ENCODE measurements around the gene SLC26A2. TPM values are rescaled to one million over a fixed set of nuclear protein-coding genes. Genes with fewer than 3 reads are reported as not detected.

SLC26A2 gene
- total RNA-seq, 1 donor from 2014 or later = 8.3 TPM

- H3K9me3 Mint-ChIP-seq = peaks cover 5% of the 10 kb centered on the region
- no peak overlapping the region for H3K27ac Mint-ChIP-seq
Measured at GRCh38 chr5:149961957-149962409, 1.4 kb downstream of the SLC26A2 start.

DNA sequence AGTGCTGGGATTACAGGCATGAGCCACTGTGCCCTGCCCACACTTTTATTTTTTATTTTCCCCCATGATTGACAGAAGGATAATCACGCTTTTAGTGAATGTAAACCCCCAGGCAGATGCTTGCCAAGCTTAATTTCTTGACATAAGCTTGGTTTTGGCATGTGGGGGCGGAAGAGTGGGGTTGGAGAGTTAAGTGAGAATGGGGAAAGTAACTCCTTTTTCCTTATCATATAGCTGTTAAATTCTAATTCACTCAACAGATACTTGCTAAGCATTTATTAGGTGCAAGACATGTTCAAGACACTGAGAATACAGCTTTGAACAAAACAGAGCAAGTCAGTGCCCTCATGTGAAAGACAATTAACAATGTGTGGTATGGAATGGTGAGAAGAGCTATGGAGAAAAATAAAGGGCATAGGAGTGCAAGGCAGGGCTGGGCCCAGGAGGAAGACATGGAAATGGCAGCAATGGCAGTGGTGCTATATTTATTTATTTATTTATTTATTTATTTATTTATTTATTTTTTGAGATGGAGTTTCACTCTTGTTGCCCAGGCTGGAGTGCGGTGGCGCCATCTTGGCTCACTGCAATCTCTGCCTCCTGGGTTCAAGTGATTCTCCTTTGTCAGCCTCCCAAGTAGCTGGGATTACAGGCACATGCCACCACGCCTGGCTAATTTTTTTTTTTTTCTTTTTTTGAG, 2.2 kb downstream of the SLC26A2 start:
- H3K27me3 Mint-ChIP-seq = no peaks in the 10 kb centered on the region
- intact Hi-C loops (cut with micrococcal nuclease) = loop anchor here (5.0 to 10.0 kb wide), 2 partner anchors 608 to 1580 kb away; partner anchors contain the start of genes FBXO38 and PCYOX1L
- DNase-seq = no peak
- H3K4me3 Mint-ChIP-seq = no peak overlapping the region
- peaks cover 28% of the 10 kb centered on the region for H3K4me1 Mint-ChIP-seq
- peaks cover 7% of the 10 kb centered on the region for H3K36me3 Mint-ChIP-seq (ENCODE audit: low read depth)
- peaks cover 5% of the 10 kb centered on the region for H3K9me3 Mint-ChIP-seq
- no peak overlapping the region for H3K27ac Mint-ChIP-seq

More at GRCh38 chr5:149961957-149962409, 1.4 kb downstream of the SLC26A2 start:
- DNase-seq = peak; percentile 66
- intact Hi-C loops (cut with micrococcal nuclease) = loop anchor here (2.0 to 10.0 kb wide), 3 partner anchors 29 to 1580 kb away; partner anchors contain the start of genes FBXO38 and PCYOX1L
- Mint-ChIP-seq H3K4me3 (peak overlapping the region; percentile 97), H3K4me1 (peaks cover 28% of the 10 kb centered on the region), H3K36me3 (ENCODE audit: low read depth) (peaks cover 7% of the 10 kb centered on the region), H3K27me3 (no peaks in the 10 kb centered on the region)

DNA sequence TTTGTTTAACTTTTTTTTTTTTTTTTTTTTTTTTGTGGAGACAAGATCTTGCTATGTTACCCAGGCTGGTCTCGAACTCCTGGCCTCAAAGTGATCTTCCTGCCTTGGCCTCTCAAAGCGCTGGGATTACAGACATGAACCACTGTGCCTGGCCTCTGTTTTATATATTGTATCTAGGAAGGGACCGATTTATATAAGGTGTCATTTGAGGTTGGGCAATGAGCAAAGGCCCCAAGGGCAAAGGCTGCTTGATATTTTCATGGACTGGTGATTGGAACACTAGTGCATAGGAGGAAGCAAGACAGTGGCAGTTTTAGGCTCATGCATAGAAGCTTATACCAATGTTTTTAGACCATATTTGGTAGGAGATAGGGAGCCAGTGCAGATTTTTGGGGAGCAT, 3.2 kb downstream of the SLC26A2 start:
- peaks cover 28% of the 10 kb centered on the region for H3K4me1 Mint-ChIP-seq
- H3K4me3 Mint-ChIP-seq = no peak overlapping the region
- H3K36me3 Mint-ChIP-seq (ENCODE audit: low read depth) = peaks cover 7% of the 10 kb centered on the region
- intact Hi-C loops (cut with micrococcal nuclease) = loop anchor here (5.0 to 10.0 kb wide), 2 partner anchors 609 to 1581 kb away; partner anchors contain the start of genes FBXO38 and PCYOX1L
- no peak overlapping the region for H3K27ac Mint-ChIP-seq
- H3K9me3 Mint-ChIP-seq = peaks cover 5% of the 10 kb centered on the region
- no peak for DNase-seq
- no peaks in the 10 kb centered on the region for H3K27me3 Mint-ChIP-seq

DNA sequence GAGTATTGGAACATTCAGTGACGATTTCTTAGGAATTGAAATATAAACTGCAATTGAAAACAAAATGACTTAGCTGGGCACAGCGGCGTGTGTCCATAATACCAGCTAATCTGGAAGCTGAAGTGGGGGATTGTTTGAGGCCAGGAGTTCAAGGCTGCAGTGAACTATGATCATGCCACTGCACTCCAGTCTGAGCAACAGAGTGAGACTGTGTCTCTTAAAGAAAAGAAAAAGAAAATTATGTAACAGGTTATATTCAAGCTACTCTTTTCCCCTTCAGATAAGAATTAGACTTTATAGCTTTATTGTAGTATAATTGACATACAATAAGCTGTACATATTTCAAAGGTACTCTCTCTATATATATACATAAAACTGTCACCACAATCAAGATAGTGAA, 6.4 kb downstream of the SLC26A2 start:
- no peaks in the 10 kb centered on the region for H3K9me3 Mint-ChIP-seq
- no peak for DNase-seq
- H3K27ac Mint-ChIP-seq = no peak overlapping the region
- no peaks in the 10 kb centered on the region for H3K27me3 Mint-ChIP-seq
- intact Hi-C loops (cut with micrococcal nuclease) = loop anchor here (10.0 kb wide), 1 partner anchor 612 kb away; the partner anchor contains the start of gene PCYOX1L
- peaks cover 4% of the 10 kb centered on the region for H3K36me3 Mint-ChIP-seq (ENCODE audit: low read depth)
- peaks cover 9% of the 10 kb centered on the region for H3K4me1 Mint-ChIP-seq
- no peak overlapping the region for H3K4me3 Mint-ChIP-seq

GRCh38 chr5:149969181-149969930, 8.8 kb downstream of the SLC26A2 start:
- Mint-ChIP-seq H3K9me3 (no peaks in the 10 kb centered on the region), H3K4me3 (no peak overlapping the region), H3K27me3 (no peaks in the 10 kb centered on the region), H3K27ac (no peak overlapping the region), H3K4me1 (no peaks in the 10 kb centered on the region), H3K36me3 (ENCODE audit: low read depth) (no peaks in the 10 kb centered on the region)
- intact Hi-C loops (cut with micrococcal nuclease) = loop anchor here (10.0 kb wide), 1 partner anchor 615 kb away; the partner anchor contains the start of gene PCYOX1L
- DNase-seq = no peak

DNA sequence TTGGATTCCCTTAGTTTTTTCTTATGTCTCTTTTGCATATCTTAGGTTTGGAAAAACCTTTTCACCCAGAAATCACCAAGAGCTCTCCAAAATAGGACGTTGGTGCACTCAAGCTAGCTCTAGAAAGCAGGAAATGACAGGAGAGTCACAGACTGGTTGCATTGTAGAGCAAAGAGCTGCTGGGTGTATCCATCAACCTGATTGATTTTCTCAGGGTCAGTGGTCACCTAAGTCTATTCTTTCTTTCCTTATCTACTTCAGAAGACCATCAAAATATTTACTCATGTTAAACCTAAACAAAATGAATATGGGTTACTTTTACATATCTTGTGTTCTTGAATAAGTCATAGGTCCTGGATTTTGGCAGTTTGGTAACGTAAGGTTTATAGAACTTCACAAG, 14.9 kb downstream of the SLC26A2 start:
- Mint-ChIP-seq H3K27me3 (no peaks in the 10 kb centered on the region), H3K27ac (no peak overlapping the region), H3K4me3 (no peak overlapping the region), H3K36me3 (ENCODE audit: low read depth) (peaks cover 14% of the 10 kb centered on the region), H3K9me3 (no peaks in the 10 kb centered on the region), H3K4me1 (no peaks in the 10 kb centered on the region)
- DNase-seq = no peak
- intact Hi-C loops (cut with micrococcal nuclease) = no loop called here

- Mint-ChIP-seq H3K27me3 (no peaks in the 10 kb centered on the region), H3K9me3 (no peaks in the 10 kb centered on the region), H3K36me3 (ENCODE audit: low read depth) (peaks cover 20% of the 10 kb centered on the region), H3K27ac (no peak overlapping the region), H3K4me1 (no peaks in the 10 kb centered on the region), H3K4me3 (no peak overlapping the region)
- DNase-seq = no peak
- intact Hi-C loops (cut with micrococcal nuclease) = no loop called here
Measured at GRCh38 chr5:149979896-149980295, 19.3 kb downstream of the SLC26A2 start.

DNA sequence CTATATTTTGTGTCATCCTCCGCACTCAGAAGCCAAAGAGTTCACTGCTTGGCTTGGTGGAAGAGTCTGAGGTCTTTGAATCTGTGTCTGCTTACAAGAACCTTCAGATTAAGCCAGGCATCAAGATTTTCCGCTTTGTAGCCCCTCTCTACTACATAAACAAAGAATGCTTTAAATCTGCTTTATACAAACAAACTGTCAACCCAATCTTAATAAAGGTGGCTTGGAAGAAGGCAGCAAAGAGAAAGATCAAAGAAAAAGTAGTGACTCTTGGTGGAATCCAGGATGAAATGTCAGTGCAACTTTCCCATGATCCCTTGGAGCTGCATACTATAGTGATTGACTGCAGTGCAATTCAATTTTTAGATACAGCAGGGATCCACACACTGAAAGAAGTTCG, 20.6 kb downstream of the SLC26A2 start:
- Mint-ChIP-seq H3K27me3 (no peaks in the 10 kb centered on the region), H3K27ac (no peak overlapping the region), H3K4me3 (no peak overlapping the region), H3K4me1 (no peaks in the 10 kb centered on the region), H3K36me3 (ENCODE audit: low read depth) (peaks cover 19% of the 10 kb centered on the region), H3K9me3 (no peaks in the 10 kb centered on the region)
- intact Hi-C loops (cut with micrococcal nuclease) = no loop called here
- no peak for DNase-seq

GRCh38 chr5:149982505-149982904, 21.9 kb downstream of the SLC26A2 start:
- peaks cover 18% of the 10 kb centered on the region for H3K36me3 Mint-ChIP-seq (ENCODE audit: low read depth)
- intact Hi-C loops (cut with micrococcal nuclease) = no loop called here

GRCh38 chr5:149988126-149988525, 27.6 kb downstream of the SLC26A2 start:
- DNase-seq = no peak
- no peaks in the 10 kb centered on the region for H3K36me3 Mint-ChIP-seq (ENCODE audit: low read depth)
- H3K9me3 Mint-ChIP-seq = no peaks in the 10 kb centered on the region
- H3K4me3 Mint-ChIP-seq = no peak overlapping the region
- intact Hi-C loops (cut with micrococcal nuclease) = no loop called here
- H3K27me3 Mint-ChIP-seq = no peaks in the 10 kb centered on the region
- no peak overlapping the region for H3K27ac Mint-ChIP-seq
- H3K4me1 Mint-ChIP-seq = no peaks in the 10 kb centered on the region

More at GRCh38 chr5:149982505-149982904, 21.9 kb downstream of the SLC26A2 start:
- no peak for DNase-seq
- no peaks in the 10 kb centered on the region for H3K4me1 Mint-ChIP-seq
- H3K4me3 Mint-ChIP-seq = no peak overlapping the region
- no peaks in the 10 kb centered on the region for H3K27me3 Mint-ChIP-seq
- H3K9me3 Mint-ChIP-seq = no peaks in the 10 kb centered on the region
- no peak overlapping the region for H3K27ac Mint-ChIP-seq

DNA sequence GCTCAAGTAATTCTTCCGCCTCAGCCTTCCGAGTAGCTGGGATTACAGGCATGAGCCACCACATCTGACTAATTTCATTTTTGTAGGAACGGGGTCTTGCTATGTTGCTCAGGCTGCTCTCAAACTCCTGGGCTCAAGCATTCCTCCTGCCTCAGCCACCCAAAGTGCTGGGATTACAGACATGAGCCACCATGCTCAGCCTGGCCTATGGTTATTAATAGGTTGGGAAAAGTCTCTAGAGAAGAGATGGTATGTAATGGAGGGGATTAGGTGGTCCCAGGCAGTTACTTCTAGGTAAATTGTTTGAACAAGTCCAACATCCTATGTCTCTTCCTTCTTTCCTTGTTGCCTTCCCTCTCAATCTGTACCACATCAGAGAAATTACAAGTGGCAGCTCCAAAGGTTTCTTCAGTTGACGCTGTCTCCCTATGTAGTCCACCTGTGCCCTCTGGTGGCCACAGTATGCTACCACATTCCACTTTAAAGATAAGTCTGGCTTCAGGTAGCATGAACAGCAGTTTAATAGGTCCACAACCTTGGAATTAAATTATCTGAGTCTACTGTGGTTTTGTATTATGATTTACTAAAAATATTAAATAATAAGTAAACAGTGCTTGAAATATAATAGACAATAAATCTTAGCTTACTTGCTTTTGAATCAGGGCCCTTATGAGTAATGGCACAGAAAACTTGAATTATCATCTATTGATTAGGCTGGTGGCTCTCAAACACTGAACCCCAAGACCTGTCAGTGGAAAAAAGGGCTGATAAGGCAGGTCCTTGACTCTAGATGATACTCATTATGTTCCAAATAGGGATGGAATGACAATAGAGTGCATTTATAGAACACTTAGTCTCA, 30.2 kb downstream of the SLC26A2 start:
- no peaks in the 10 kb centered on the region for H3K9me3 Mint-ChIP-seq
- DNase-seq = peak; percentile 89
- H3K27me3 Mint-ChIP-seq = no peaks in the 10 kb centered on the region
- no peak overlapping the region for H3K4me3 Mint-ChIP-seq
- no peaks in the 10 kb centered on the region for H3K4me1 Mint-ChIP-seq
- intact Hi-C loops (cut with micrococcal nuclease) = loop anchor here (1.0 to 2.0 kb wide), 3 partner anchors 30 to 354 kb away; partner anchors contain the start of gene SLC26A2
- H3K36me3 Mint-ChIP-seq (ENCODE audit: low read depth) = peaks cover 4% of the 10 kb centered on the region
- no peak overlapping the region for H3K27ac Mint-ChIP-seq

DNA sequence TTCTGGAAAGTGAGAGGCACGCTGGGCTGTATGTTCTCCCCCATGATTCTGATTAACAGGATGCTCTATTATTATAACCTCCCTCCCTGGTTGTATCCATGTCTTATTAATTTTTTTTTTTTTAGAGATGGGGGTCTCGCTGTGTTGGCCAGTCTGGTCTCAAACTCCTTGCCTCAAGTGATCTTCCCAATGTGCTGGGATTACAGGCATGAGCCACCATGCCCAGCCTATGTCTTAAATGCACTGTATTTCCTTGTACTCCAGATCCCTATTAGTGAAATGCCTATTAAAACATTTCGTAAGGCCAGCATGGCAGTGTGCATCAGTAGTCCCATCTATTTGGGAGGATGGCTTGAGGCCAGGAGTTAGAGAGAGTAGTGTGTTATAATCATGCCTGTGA, 32.9 kb downstream of the SLC26A2 start:
- Mint-ChIP-seq H3K4me3 (no peak overlapping the region), H3K9me3 (no peaks in the 10 kb centered on the region), H3K36me3 (ENCODE audit: low read depth) (peaks cover 4% of the 10 kb centered on the region), H3K27me3 (no peaks in the 10 kb centered on the region), H3K4me1 (no peaks in the 10 kb centered on the region), H3K27ac (no peak overlapping the region)
- intact Hi-C loops (cut with micrococcal nuclease) = no loop called here
- DNase-seq = no peak

GRCh38 chr5:149995385-149996204, 35.0 kb downstream of the SLC26A2 start:
- intact Hi-C loops (cut with micrococcal nuclease) = no loop called here

More at GRCh38 chr5:149995385-149996204, 35.0 kb downstream of the SLC26A2 start:
- no peak overlapping the region for H3K4me3 Mint-ChIP-seq
- peaks cover 14% of the 10 kb centered on the region for H3K4me1 Mint-ChIP-seq
- H3K27ac Mint-ChIP-seq = no peak overlapping the region
- H3K36me3 Mint-ChIP-seq (ENCODE audit: low read depth) = peaks cover 4% of the 10 kb centered on the region
- no peaks in the 10 kb centered on the region for H3K27me3 Mint-ChIP-seq
- DNase-seq = no peak
- H3K9me3 Mint-ChIP-seq = no peaks in the 10 kb centered on the region

Measured in activated CD4-positive, alpha-beta T cell treated with anti-CD3 and anti-CD28 coated beads, Interleukin-2, amount 10 ng/mL, durations not matched to agents 24 days and 14 days (primary cell).